Islet of Langerhans (tissue), 1 donor: ENCODE data around the gene RELA.
"Not testable (repeated sequence)": the region's sequence is repeated elsewhere in the genome, so short reads cannot be mapped to it uniquely, and the experiment has no call there.

Experiments
- FAIRE-seq: peaks from one replicate; lab custom pipeline; 2011; peaks lifted over from hg19 to GRCh38; lab: Jason Lieb, UNC

The RELA gene

DNA sequence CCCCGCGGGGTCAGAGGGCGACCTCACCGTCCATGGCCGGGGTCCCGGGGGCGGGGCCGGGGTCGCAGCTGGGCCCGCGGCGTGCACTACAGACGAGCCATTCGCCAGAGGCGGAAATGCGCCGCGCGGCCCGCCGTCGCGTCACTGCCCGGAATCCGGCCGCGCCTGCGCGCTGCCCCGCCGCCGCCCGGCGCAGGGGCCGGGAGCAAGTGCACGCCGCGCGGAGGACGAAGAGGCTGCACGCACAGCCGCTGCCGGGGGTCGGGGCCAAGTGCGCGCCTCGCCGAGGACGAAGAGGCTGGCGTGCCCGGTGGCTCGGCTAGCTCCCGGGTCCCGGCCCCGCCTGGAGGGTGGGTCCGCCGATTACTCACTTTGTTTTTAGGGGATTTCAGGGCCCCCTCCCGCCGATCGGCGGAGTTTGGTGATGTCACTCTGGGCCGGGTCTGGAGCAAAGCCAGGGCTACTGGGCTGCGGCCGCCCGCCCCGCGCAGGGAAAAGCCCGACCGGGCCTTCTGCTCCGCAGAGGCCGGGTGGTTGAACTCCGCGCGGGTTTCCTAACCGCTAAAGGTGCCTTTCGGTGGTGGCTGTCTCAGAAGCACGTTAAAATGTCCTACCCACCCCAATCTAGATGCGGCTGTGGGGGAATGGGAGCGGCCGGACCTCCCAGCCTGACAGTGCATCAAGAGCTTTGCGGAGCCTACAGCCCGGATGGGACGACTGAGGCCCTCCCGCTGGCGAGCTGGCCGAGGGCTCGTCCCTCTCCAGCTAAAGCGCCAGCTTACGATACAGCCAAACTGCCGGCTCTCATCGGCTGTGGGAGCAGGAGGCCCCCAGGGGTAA, at the start of gene RELA:
RELA (minus strand) TSS at position 118 of the 840 bp plus-strand sequence; CDS start at position 34, 84 bp downstream.
- FAIRE-seq, result no peak

GRCh38 chr11:65711785-65712632, 49.3 kb upstream of the RELA start, which contains the start of gene KAT5:
Gene KAT5, plus strand, starts transcription at chr11:65712252. Its CDS starts 16 bp downstream, at chr11:65712268.
- FAIRE-seq, result peak; percentile 13

GRCh38 chr11:65710421-65710820, 47.7 kb upstream of the RELA start:
- no peak for FAIRE-seq

GRCh38 chr11:65709661-65710060, 46.9 kb upstream of the RELA start:
- no peak for FAIRE-seq

- no peak for FAIRE-seq
These were observed 45.7 kb upstream of the RELA start for GRCh38 chr11:65708451-65708850.

GRCh38 chr11:65707002-65707401, 44.3 kb upstream of the RELA start:
- FAIRE-seq, result not testable (repeated sequence)

DNA sequence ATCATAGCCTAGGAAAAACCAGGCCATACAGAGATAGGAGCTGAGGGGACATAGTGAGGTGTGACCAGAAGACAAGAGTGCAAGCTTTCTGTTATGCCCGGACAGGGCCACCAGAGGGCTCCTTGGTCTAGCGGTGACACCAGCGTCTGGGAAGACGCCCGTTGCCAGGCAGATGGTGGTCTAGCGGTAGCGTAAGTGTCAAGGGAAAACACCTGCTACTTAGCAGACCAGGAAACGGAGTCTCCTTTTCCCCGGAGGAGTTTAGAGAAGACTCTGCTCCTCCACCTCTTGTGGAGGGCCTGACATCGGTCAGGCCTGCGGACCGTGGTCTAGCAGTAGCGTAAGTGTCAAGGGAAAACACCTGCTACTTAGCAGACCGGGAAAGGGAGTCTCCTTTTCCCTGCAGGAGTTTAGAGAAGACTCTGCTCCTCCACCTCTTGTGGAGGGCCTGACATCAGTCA, 43.6 kb upstream of the RELA start:
- FAIRE-seq, result not testable (repeated sequence)

- no peak for FAIRE-seq
These were observed 41.1 kb upstream of the RELA start for GRCh38 chr11:65703846-65704245.

DNA sequence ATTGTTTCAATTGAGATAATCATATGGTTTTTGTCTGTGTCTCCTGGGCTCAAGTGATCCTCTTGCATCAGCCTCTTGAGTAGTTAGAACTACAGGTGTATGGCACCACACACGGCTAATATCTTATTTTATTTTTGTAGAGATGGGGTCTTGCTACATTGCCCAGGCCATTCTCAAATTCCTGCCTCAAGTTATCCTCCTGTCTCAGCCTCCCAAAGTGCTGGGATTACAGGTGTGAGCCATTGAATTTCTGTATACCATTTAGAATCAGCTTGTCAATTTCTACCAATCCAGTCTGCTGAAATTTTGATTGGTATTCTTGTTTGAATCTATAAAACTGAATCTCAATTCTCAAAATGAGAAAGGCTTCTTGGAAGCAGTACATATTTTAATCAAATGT, 39.0 kb upstream of the RELA start:
- no peak for FAIRE-seq

DNA sequence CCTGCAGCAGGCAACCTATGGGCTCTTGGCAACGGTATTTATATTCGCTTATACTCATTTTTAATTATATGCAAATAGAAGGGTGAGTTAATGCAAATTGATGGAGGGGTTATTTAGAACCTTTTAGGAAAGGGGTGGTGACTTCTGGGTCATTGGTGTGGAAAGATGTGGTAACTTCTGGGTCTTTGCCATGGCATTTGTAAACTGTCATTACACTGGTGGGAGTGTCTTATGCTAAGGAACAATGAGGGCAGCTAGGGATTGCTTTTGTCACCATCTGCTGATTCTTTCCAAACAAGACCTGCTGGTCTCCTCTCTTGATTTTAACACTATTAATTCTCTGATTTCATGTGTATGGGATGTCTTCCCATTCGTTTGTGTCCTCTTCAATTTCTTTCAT, 37.7 kb upstream of the RELA start:
- no peak for FAIRE-seq

GRCh38 chr11:65699306-65699705, 36.6 kb upstream of the RELA start:
- FAIRE-seq, result no peak

DNA sequence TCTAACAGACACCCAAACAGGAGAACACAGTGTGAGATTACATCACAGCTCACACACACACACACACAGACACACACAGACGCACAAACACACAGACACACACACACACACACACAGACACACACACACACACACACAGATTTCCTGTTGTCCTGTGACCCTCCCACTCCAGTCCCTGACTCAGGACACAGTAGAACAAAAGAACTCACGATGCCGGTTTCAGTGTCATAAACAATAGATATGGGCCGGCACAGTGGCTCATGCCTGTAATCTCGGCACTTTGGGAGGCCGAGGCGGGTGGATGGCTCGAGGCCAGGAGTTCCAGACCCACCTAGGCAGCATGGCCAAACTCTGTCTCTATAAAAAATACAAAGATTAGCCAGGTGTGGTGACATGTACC, 35.5 kb upstream of the RELA start:
- no peak for FAIRE-seq

DNA sequence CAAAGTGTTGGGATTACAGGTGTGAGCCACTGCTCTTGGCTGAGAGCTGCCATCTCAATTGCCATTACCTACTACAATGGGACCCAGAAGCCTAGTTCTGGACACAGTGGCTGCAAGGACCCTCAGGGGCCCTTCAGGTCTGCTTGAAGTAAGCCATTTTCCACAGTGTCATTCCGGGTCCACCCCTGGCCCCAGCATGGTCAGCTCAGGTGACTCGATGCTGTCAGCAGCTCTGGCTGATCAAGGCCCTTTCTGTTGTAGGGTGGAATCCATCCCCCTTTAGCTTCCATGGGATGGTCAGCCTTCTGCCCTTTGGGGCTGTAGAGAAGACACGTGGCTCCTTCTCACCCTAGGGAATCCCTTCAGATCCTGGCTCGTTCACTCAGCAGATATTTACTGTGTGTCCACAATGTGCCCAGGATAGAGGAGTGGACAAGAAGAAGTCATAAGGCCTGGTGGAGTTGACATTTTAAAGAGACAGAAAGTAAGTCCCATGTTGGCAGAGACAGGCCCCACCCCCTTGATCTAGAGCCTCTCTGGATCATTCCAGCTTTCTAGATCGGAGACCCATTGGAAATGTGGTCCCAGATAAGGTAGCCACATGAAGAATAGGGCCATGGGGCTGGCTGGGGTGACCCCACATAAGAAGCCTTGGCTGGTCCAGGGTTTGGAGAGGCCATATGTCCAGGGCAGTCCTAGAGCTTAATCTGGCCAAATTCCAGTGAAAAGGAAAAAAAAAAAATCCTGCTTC, 34.3 kb upstream of the RELA start:
- no peak for FAIRE-seq

DNA sequence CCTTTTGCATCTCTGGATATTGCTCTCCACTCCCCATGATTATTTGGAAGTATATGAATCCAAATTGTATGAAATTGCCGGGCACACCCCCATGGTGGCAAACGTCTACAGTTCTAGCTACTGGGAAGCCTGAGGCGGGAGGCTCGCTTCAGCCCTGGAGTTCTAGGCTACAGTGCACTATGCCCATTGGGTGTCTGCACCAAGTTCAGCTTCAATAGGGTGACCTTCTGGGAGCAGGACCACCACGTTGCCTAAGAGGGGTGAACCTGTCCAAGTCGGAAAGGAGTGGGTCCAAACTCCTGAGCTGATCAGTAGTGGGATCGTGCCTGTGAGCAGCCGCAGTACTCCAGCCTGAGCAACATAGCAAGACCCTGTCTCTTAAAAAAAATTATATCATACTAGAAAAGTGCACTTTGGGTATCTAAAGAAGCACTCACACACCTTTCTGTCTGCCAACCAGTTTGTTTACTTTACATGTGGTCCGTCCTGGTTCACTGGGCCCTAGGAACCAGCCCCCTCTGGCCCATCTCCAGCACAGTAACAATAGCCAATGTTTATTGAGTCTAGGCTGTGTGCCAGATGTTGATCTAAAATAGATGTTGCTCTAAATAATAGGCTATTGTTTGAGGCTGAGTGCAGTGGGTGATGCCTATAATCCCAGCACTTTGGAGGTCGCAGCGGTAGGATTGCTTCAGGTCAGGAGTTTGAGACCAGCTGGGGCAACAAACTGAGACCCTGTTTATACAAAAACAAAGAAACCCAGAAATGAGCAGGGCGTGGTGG, 32.9 kb upstream of the RELA start:
- no peak for FAIRE-seq

DNA sequence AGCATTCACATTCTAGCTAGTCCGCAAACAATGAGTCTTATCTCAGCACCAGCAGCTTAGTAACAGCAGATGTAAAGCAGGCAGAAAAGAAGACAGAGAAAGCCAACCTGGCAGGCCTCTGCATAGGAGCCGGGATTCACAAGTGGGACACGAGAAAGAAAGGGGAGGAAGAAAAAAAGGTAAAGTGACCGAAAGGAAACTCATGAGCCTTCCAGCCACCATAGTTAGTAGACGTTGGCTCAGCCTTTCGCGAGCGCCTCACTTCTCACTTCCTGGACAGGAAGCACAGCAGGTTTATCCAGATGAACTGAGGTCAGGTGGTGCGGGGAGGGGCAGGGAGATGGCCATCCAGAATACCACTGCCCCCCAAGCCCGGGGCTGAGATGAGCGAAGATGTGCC, 29.7 kb upstream of the RELA start:
- no peak for FAIRE-seq

GRCh38 chr11:65691847-65692246, 29.1 kb upstream of the RELA start:
- not testable (repeated sequence) for FAIRE-seq

DNA sequence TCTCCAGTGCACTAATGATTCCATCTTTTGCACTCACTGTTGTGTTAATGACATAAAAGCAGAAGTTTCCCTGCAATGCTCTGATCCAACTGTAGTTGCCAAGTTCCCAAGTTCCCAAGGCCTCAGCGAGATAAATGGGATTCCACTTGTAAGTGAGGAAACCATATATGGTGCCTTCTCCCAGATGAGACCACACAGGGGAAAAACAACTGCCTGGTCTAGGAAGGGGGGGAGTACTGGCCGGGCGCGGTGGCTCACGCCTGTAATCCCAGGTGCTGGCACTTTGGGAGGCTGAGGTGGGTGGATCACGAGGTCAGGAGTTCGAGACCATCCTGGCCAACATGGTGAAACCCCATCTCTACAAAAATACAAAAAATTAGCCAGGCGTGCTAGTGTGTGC, 23.3 kb upstream of the RELA start:
- FAIRE-seq, result no peak

GRCh38 chr11:65683480-65683879, 20.8 kb upstream of the RELA start:
- not testable (repeated sequence) for FAIRE-seq

DNA sequence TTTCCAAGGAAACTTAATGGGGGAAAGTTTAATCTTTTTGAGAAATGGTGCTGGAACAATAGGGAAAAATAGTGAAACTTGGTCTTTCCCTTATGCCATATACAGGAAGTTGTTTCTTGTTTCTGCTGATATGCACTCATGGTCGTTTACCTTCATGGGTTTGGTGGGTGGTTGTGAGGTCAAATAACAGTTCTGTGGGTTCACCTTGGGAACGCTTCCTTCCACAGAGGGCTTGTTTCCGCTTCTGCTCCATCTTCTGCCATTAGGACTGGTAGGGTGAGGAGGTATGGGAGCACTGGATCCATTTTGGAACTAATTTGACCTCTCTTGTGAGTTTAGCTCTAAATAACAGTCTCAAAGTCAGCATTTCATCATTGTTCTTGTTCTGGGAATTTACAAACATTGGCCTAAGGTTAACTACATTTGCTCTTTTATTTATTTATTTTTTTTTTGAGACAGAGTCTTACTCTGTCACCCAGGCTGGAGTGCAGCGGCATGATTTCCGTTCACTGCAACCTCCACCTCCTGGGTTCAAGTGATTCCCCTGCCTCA, 17.6 kb upstream of the RELA start:
- no peak for FAIRE-seq

DNA sequence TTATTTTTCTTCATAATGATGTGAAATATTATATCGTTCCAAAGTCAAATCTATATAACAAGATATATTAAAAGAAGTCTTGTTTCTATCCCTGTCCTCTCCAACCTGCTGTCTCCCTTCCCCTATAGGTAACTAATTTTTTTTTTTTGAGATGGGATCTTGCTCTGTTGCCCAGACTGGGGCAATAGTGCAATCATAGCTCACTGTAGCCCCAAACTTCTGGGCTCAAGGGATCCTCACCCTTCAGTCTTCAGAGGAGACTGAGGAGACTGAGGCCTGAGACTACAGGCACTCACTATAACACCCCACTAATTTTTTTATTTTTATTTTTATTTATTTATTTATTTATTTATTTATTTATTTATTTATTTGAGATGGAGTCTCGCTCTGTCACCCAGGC, 10.3 kb upstream of the RELA start:
- no peak for FAIRE-seq

- no peak for FAIRE-seq
These were observed 9.6 kb upstream of the RELA start for GRCh38 chr11:65672180-65672860.
